SH-SY5Y (cell line): ENCODE results near the gene RELB.

Experiments
- GATA2 ChIP-seq: IDR thresholded peaks from 2 replicates; pipeline ENCODE4 v1.6.1; 2011; ENCODE audit warnings: mild to moderate bottlenecking, low read depth, low read length
- GATA3 ChIP-seq: IDR thresholded peaks from 2 replicates; pipeline ENCODE4 v1.6.1; 2011; ENCODE audit warnings: low read depth, mild to moderate bottlenecking, low read length, moderate library complexity

DNA sequence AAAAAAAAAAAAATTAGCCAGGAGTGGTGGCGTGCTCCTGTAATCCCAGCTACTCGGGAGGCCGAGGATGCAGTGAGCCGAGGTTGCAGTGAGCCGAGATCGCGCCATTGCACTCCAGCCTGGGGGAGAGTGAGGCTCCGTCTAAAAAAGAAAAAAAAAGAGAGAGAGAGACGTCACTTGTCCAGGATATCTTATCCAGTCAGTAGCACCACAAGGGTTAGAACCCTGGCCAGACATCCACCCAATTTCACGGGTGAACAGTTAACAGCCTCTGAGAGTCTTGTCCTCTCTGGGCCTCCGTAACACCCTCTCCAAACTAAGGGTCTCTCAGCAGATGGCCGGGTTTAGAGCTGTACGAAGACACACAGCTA, 47.0 kb upstream of the RELB start:
- TF ChIP-seq GATA2: no peak
- no peak for TF ChIP-seq GATA3
